Duodenal mucosa (tissue), 2 donors: ENCODE measurements around the gene KRT85.

Source experiments
- H3K27ac ChIP-seq: one replicate; pipeline ENCODE4 v1.7.0; 2013; ENCODE audit warnings: low read depth, low read length
- H3K27me3 ChIP-seq, 2 donors: one replicate each; pipeline ENCODE4 v1.7.0; 2013; ENCODE audit warnings: low read length in 2 of 2, control low read depth in 1 of 2; ENCODE audit not compliant: insufficient read depth in 2 of 2, control insufficient read depth in 1 of 2
- H3K36me3 ChIP-seq, 2 donors: one replicate each; pipeline ENCODE4 v1.7.0; 2013; ENCODE audit warnings: low read length in 2 of 2, control low read depth in 1 of 2; ENCODE audit not compliant: insufficient read depth in 2 of 2, control insufficient read depth in 1 of 2
- H3K4me1 ChIP-seq, 2 donors: one replicate each; pipeline ENCODE4 v1.7.0; 2013; ENCODE audit warnings: low read length in 2 of 2, control low read depth in 1 of 2; ENCODE audit not compliant: insufficient read depth in 2 of 2, control insufficient read depth in 1 of 2
- H3K4me3 ChIP-seq, 2 donors: one replicate each; pipeline ENCODE4 v1.7.0; 2013; ENCODE audit warnings: low read length in 2 of 2, low read depth in 1 of 2
- H3K9ac ChIP-seq, 2 donors: one replicate each; pipeline ENCODE4 v1.7.0; 2013; ENCODE audit warnings: low read length in 2 of 2, low read depth in 1 of 2
- H3K9me3 ChIP-seq, 2 donors: one replicate each; pipeline ENCODE4 v1.7.0; 2013; ENCODE audit warnings: low read length in 2 of 2, control low read depth in 1 of 2; ENCODE audit not compliant: control insufficient read depth in 1 of 2

Gene KRT85

DNA sequence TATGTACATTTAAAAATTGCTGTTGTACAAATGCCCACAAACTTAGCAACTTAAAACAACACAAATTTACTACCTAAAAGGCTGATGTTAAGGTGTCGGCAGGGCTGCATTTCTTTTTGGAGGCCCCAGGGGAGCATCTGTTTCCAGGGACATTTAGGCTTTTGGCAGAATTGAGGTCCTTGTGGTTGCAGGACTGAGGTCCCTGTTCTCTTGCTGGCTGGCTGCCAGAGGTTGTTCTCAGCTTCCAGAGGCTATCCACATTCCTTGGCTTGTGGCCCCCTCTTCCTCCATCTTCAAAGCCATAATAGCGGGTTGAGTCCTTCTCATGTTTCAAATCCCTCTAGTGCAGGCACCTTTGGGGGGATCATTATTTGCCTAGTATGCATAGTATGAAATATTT is 23.7 kb downstream of the KRT85 start:
- no peaks in the 10 kb centered on the region for H3K36me3 ChIP-seq
- peaks cover 0 to 3% of the 10 kb centered on the region in 2 donors for H3K27me3 ChIP-seq
- H3K4me3 ChIP-seq, result no peak overlapping the region
- no peak overlapping the region for H3K9ac ChIP-seq
- peaks cover 4 to 6% of the 10 kb centered on the region in 2 donors for H3K9me3 ChIP-seq
- no peak overlapping the region for H3K27ac ChIP-seq
- H3K4me1 ChIP-seq, result peaks cover 7 to 13% of the 10 kb centered on the region in 2 donors

DNA sequence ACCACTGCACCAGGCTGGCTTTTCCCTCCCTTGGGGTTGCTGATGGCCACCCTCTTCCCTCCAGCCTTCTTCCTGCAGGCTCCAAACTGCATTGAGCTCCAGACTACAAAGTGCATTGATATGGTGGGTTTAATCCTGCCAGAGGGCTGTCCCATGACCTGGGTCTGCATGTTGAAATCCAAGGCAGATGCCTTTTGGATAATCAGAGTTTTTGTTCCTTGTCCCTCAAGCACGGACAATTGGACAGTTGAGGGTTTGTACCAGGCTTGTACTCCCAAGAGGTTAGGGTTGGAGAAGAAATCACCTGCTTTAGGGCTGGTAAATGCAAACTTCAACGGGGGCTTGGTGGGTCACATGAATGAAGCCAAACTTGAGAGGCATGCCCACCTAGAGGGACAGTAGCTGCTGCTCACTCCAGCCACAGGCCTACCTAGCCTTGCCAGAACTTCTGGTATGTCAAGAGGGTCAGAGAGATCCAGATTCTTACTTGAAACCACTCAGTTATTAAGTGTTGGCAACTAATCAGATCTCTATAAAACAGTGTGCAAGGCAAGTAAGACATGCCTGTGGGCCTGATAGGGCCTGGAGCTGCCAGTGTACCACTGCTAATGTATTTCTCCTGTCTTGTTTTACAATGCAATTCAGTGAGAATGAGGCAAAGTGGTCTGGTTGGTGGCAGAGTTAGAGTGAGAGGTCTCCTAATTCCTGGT is 24.3 kb downstream of the KRT85 start:
- no peak overlapping the region for H3K9ac ChIP-seq
- peaks cover 0 to 3% of the 10 kb centered on the region in 2 donors for H3K27me3 ChIP-seq
- no peak overlapping the region for H3K4me3 ChIP-seq
- H3K4me1 ChIP-seq, result peaks cover 7 to 8% of the 10 kb centered on the region in 2 donors
- no peak overlapping the region for H3K27ac ChIP-seq
- peaks cover 4 to 6% of the 10 kb centered on the region in 2 donors for H3K9me3 ChIP-seq
- H3K36me3 ChIP-seq, result no peaks in the 10 kb centered on the region

DNA sequence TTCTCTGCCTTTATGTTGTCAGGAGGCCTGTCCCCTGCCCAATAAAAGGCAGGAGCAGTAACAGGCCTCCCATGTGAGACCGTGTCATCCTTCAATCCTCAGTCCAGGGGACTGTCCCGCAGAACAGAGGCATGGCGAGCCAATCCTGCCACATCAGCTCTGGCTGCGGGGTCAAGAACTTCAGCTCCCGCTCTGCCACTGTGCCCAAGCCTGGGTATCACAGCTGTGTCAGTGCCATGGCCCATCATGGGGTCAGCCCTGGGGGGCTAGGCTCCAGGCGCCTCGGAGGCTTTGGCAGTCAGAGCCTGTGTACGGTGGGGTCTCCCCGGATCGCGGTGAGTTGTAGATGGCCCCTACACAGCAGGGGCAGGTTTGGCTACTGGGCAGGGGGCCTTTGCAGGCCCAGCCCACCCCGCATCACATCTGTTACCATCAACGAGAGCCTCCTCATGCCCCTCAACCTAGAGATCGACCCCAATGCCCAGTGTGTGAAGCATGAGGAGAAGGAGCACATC is 26.2 kb downstream of the KRT85 start:
- no peak overlapping the region for H3K27ac ChIP-seq
- H3K9me3 ChIP-seq, result peaks cover 4 to 6% of the 10 kb centered on the region in 2 donors
- no peak overlapping the region for H3K4me3 ChIP-seq
- no peaks in the 10 kb centered on the region for H3K4me1 ChIP-seq
- H3K36me3 ChIP-seq, result no peaks in the 10 kb centered on the region
- no peak overlapping the region for H3K9ac ChIP-seq
- peaks cover 0 to 3% of the 10 kb centered on the region in 2 donors for H3K27me3 ChIP-seq

DNA sequence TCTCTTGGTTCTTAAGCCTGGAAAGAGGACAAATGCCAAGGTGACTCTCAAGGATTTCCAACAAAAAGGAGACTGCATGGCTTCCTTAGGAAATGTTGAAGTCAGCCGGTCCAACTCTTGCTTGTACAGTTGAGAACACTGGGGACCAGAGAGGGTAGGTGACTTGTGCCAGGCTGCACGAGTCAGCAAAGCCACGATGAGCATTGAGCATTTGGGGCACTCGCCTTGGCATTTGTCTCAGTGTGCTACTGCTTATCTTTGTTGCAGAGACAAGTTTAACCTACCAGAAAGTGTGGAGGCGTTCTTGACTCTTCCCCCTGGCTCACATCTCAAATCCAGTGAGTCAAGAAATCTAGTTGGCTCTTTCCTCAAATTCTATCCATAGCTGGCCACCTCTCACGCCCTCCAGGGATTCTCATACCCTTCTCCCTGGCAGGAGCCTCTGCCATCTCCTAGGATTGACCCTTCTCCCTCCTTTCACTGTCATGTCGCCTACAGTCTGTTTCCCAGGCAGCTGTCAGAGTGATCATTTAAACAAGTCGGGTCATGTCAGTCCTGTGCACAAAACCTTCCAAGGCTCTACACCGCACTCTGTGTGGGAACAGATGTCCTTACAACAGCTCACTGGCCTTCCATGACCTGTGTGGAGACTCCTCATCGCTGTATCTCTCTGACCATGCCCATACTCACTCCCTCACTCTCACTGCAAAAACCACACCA is 28.9 kb downstream of the KRT85 start:
- peaks cover under 1 to 1% of the 10 kb centered on the region in 2 donors for H3K9me3 ChIP-seq
- H3K27ac ChIP-seq, result no peak overlapping the region
- H3K9ac ChIP-seq, result no peak overlapping the region
- no peaks in the 10 kb centered on the region for H3K36me3 ChIP-seq
- no peak overlapping the region for H3K4me3 ChIP-seq
- H3K4me1 ChIP-seq, result peaks cover 8 to 13% of the 10 kb centered on the region in 2 donors
- peaks cover 0 to 3% of the 10 kb centered on the region in 2 donors for H3K27me3 ChIP-seq

DNA sequence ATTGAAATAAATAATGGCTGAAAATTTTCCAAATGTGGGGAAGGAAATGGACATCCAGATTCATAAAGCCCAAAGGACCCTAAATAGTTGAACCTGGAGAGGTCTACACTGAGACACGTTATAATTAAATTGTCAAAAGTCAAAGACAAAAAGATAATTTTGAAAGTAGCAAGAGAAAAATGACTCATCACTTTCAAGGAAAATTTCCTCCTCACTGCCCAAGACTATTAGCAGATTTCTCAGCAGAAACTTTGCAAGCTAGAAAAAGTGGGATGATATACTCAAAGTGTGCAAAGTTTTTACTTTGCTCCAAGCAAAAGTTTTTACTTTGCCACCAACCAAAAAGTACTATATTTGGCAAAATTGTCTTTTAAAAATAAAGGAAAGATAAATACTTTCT is 30.2 kb downstream of the KRT85 start:
- Histone ChIP-seq H3K9ac (no peak overlapping the region), H3K4me3 (no peak overlapping the region), H3K36me3 (no peaks in the 10 kb centered on the region), H3K27ac (no peak overlapping the region), H3K9me3 (no peaks in the 10 kb centered on the region), H3K4me1 (peaks cover 8 to 13% of the 10 kb centered on the region in 2 donors), H3K27me3 (peaks cover 0 to 3% of the 10 kb centered on the region in 2 donors)

DNA sequence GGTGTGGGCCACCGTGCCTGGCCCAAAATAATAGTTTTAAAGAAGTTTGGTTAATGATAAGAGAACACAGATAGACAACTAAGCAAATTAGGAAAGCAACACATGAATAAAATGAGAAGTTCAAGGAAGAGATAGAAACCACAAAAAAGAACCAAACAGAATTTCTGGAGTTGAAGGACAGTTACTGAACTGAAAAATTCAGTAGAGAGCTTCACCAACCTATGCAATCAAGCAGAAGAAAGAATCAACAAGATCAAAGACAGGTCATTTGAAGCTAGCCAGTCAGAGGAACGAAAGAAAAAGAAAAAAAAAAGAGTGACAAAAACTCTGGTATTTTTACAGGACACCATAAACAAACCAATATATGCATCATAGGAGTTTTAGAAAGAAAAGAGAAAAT is 30.6 kb downstream of the KRT85 start:
- Histone ChIP-seq H3K27ac (no peak overlapping the region), H3K9me3 (no peaks in the 10 kb centered on the region), H3K4me3 (no peak overlapping the region), H3K27me3 (peaks cover 0 to under 1% of the 10 kb centered on the region in 2 donors), H3K36me3 (no peaks in the 10 kb centered on the region), H3K4me1 (peaks cover 8 to 15% of the 10 kb centered on the region in 2 donors), H3K9ac (no peak overlapping the region)

DNA sequence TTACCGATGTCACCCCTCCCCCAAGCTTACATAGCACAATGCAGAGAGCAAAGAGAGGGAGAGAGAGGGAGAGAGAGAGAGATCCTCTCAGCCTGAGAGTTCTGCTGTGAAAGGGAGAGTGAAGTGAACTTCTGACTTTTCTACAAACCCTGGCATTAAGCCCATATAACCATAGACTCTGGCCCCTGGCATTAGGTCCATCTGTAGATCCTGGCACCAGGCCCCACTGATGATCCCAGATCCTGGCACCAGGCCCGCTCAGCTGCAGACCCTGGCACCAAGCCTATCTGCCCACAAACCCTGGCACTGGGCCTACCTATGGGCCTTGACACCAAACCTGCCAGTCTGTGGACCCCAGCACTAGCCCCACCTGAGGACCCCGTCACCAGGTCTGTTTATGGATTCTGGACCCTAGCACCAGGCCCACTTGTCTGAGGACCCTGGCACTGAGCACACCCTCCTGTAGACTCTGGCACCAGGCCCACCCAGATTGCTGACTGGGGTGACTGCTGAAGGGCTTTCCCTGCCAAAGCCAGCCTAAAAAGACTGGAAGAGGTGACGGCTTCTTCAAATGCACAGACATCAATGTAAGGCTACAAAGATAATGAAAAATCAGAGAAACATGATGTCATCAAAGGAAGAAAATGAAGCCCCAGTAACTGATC is 31.6 kb downstream of the KRT85 start:
- Histone ChIP-seq H3K9me3 (no peaks in the 10 kb centered on the region), H3K4me1 (peaks cover 8 to 15% of the 10 kb centered on the region in 2 donors), H3K36me3 (no peaks in the 10 kb centered on the region), H3K9ac (peak overlapping the region in 1 of 2 donors; percentile 53), H3K27me3 (no peaks in the 10 kb centered on the region), H3K4me3 (peak overlapping the region in 1 of 2 donors; percentile 9), H3K27ac (no peak overlapping the region)

DNA sequence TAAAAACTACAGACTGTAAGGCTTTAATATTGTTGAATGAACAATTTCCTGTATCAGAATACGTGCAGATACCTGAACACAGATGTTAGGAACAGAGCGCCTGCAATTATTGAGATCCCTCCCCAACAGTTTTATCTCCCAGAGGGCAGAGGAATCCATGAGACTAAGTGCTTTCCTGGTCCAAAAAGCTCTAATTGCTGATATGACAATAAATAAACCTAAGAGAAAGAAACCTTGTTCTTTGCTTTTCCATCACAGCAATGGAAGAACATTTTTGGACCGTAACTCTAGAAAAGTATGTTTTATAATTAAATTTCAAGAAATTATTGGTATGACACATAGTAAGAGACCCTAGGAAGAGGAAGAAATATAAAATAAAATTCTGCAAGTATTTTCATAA is 33.1 kb downstream of the KRT85 start:
- H3K9me3 ChIP-seq, result no peaks in the 10 kb centered on the region
- H3K27ac ChIP-seq, result no peak overlapping the region
- H3K36me3 ChIP-seq, result no peaks in the 10 kb centered on the region
- peaks cover 8 to 15% of the 10 kb centered on the region in 2 donors for H3K4me1 ChIP-seq
- H3K27me3 ChIP-seq, result no peaks in the 10 kb centered on the region
- H3K9ac ChIP-seq, result no peak overlapping the region
- H3K4me3 ChIP-seq, result no peak overlapping the region

DNA sequence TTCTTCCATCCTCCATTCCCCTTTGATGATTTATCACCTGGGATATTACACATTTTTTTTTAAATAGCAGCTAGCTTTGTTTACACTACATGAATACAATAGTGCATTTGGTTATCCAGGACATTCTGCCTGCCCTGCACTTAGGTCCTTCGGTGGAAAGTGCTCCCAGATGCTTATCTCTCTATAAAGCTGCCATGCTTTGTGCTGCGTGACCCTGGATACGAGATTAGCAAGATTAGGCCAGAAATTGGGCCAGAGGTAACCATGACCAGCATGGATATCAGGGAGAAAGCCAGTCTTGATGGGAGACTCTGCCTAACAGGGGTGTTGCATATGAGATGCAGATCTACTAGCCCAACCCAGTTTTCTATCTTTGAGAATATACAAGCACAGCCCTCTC is 34.0 kb downstream of the KRT85 start:
- no peaks in the 10 kb centered on the region for H3K9me3 ChIP-seq
- no peaks in the 10 kb centered on the region for H3K27me3 ChIP-seq
- H3K9ac ChIP-seq, result no peak overlapping the region

DNA sequence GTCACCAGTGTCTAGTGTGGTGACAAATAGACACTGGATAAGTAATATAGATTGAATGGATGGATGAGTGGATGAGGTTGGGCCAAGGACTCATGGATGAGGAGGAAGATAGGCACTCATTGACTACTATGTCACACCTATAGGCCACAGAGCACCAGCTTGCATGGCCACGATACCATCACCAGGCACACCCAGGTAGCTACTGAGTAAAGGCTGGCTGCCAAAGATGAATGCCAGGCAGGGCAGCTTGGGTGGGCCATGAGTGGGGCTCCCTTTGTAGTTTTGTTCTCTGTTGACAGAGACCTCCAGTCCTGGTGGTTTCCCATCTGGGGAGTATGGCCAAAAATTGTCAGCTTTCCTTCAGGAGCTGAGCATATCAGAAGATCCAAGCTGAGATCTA is 34.9 kb downstream of the KRT85 start:
- Histone ChIP-seq H3K27ac (no peak overlapping the region), H3K4me3 (no peak overlapping the region), H3K4me1 (peaks cover 11 to 15% of the 10 kb centered on the region in 2 donors)

More for the DNA sequence above, 34.0 kb downstream of the KRT85 start:
- Histone ChIP-seq H3K27ac (no peak overlapping the region), H3K4me3 (no peak overlapping the region), H3K4me1 (peaks cover 8 to 15% of the 10 kb centered on the region in 2 donors), H3K36me3 (no peaks in the 10 kb centered on the region)

More for the DNA sequence above, 34.9 kb downstream of the KRT85 start:
- Histone ChIP-seq H3K9ac (no peak overlapping the region), H3K36me3 (no peaks in the 10 kb centered on the region), H3K27me3 (no peaks in the 10 kb centered on the region), H3K9me3 (no peaks in the 10 kb centered on the region)
